Measurements from ENCODE around the gene TCP1. TPM values are rescaled to one million over a fixed set of nuclear protein-coding genes. Genes with fewer than 3 reads are reported as not detected.
"Not testable (repeated sequence)": the region's sequence is repeated elsewhere in the genome, so short reads cannot be mapped to it uniquely, and the experiment has no call there.

TCP1 gene
- total RNA-seq, 1 donor from 2014 or later: 80.8 TPM

- no peaks in the 10 kb centered on the region for H3K4me1 ChIP-seq
- no peaks in the 10 kb centered on the region for H3K36me3 ChIP-seq
- no peaks in the 10 kb centered on the region for H3K27me3 ChIP-seq
- no peak for DNase-seq (ENCODE audit: extremely low spot score in 2 of 2)
- H3K4me3 ChIP-seq: no peak overlapping the region
- no peaks in the 10 kb centered on the region for H3K9me3 ChIP-seq
- TF ChIP-seq POLR2AphosphoS5 (IDR thresholded peaks at IDR 0.05; ENCODE audit: insufficient read depth in 1 of 2, low read depth in 1 of 2) (no peak), POLR2A (IDR thresholded peaks at IDR 0.05) (no peak)
- TF ChIP-seq, protein P1, sequence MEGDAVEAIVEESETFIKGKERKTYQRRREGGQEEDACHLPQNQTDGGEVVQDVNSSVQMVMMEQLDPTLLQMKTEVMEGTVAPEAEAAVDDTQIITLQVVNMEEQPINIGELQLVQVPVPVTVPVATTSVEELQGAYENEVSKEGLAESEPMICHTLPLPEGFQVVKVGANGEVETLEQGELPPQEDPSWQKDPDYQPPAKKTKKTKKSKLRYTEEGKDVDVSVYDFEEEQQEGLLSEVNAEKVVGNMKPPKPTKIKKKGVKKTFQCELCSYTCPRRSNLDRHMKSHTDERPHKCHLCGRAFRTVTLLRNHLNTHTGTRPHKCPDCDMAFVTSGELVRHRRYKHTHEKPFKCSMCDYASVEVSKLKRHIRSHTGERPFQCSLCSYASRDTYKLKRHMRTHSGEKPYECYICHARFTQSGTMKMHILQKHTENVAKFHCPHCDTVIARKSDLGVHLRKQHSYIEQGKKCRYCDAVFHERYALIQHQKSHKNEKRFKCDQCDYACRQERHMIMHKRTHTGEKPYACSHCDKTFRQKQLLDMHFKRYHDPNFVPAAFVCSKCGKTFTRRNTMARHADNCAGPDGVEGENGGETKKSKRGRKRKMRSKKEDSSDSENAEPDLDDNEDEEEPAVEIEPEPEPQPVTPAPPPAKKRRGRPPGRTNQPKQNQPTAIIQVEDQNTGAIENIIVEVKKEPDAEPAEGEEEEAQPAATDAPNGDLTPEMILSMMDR (IDR thresholded peaks at IDR 0.05): no peak
- no peak overlapping the region for H3K27ac ChIP-seq
- intact Hi-C loops (cut with DNase I): no loop called here
Observed at GRCh38 chr6:159817951-159818739, 28.7 kb upstream of the TCP1 start.

DNA sequence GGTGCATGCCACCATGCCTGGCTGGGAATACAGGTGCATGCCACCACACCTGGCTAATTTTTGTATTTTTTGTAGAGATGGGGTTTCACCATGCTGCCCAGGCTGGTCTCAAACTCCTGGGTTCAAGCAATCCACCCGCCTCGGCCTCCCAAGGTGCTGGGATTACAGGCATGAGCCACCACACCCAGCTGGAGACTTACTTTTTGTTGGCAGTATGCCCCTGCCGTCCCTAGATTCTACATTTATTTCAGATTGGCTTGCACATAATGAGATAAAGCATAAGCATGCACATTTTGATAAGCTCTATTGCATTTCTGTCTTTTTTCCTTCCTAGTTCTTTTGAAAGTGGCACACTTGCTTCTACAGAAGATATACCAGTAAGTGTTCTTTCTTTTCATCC, 27.4 kb upstream of the TCP1 start:
- DNase-seq (ENCODE audit: extremely low spot score in 2 of 2); intact Hi-C loops (cut with DNase I); H3K9me3 ChIP-seq; H3K4me3 ChIP-seq; H3K27ac ChIP-seq; H3K27me3 ChIP-seq; H3K36me3 ChIP-seq; H3K4me1 ChIP-seq: not testable (repeated sequence)

- intact Hi-C loops (cut with DNase I): no loop called here
Observed at GRCh38 chr6:159815410-159815809, 26.0 kb upstream of the TCP1 start.

GRCh38 chr6:159813781-159814180, 24.4 kb upstream of the TCP1 start:
- Histone ChIP-seq H3K36me3 (no peaks in the 10 kb centered on the region), H3K4me1 (no peaks in the 10 kb centered on the region), H3K9me3 (no peaks in the 10 kb centered on the region), H3K27ac (no peak overlapping the region), H3K27me3 (no peaks in the 10 kb centered on the region), H3K4me3 (no peak overlapping the region)
- no peak for DNase-seq (ENCODE audit: extremely low spot score in 2 of 2)
- intact Hi-C loops (cut with DNase I): no loop called here
- TF ChIP-seq, protein P1 (IDR thresholded peaks at IDR 0.05): no peak
- TF ChIP-seq POLR2A (IDR thresholded peaks at IDR 0.05) (no peak), POLR2AphosphoS5 (IDR thresholded peaks at IDR 0.05; ENCODE audit: insufficient read depth in 1 of 2, low read depth in 1 of 2) (no peak)

More at GRCh38 chr6:159815410-159815809, 26.0 kb upstream of the TCP1 start:
- Histone ChIP-seq H3K36me3 (no peaks in the 10 kb centered on the region), H3K27ac (no peak overlapping the region), H3K27me3 (no peaks in the 10 kb centered on the region), H3K9me3 (no peaks in the 10 kb centered on the region), H3K4me3 (no peak overlapping the region), H3K4me1 (no peaks in the 10 kb centered on the region)
- TF ChIP-seq, protein P1 (IDR thresholded peaks at IDR 0.05): no peak
- no peak for TF ChIP-seq POLR2AphosphoS5 (IDR thresholded peaks at IDR 0.05; ENCODE audit: insufficient read depth in 1 of 2, low read depth in 1 of 2)
- no peak for TF ChIP-seq POLR2A (IDR thresholded peaks at IDR 0.05)
- no peak for DNase-seq (ENCODE audit: extremely low spot score in 2 of 2)

GRCh38 chr6:159809149-159809548, 19.7 kb upstream of the TCP1 start:
- Histone ChIP-seq H3K27ac (no peak overlapping the region), H3K4me3 (no peak overlapping the region), H3K9me3 (no peaks in the 10 kb centered on the region), H3K36me3 (no peaks in the 10 kb centered on the region), H3K27me3 (no peaks in the 10 kb centered on the region), H3K4me1 (no peaks in the 10 kb centered on the region)
- intact Hi-C loops (cut with DNase I): no loop called here
- DNase-seq (ENCODE audit: extremely low spot score in 2 of 2): no peak
- TF ChIP-seq, protein P1 (IDR thresholded peaks at IDR 0.05): no peak
- TF ChIP-seq POLR2AphosphoS5 (IDR thresholded peaks at IDR 0.05; ENCODE audit: insufficient read depth in 1 of 2, low read depth in 1 of 2): no peak
- TF ChIP-seq POLR2A (IDR thresholded peaks at IDR 0.05): no peak
